PC-3 (cell line): ENCODE data around the gene TXK. TPM values are rescaled to one million over a fixed set of nuclear protein-coding genes. Genes with fewer than 3 reads are reported as not detected.

ENCODE experiments used
- ATAC-seq: fragments of 200-7000 bp; cut with Tn5 transposase; 2 replicates; pipeline ENCODE4 v1.9.1; 2020; ENCODE audit warnings: mild to moderate bottlenecking, moderate library complexity
- BruUV-seq: library from RNA; stranded (reverse); fragments of 400-500 nt; replicated peaks from 2 replicates; lab custom pipeline; 2021; lab: Mats Ljungman, UMichigan
- CTCF ChIA-PET: fragments of 300-600 bp; sonication (Branson Sonifier 250); formaldehyde crosslinking; loops from one replicate; lab custom pipeline; 2022; ENCODE audit warnings: antibody characterized with exemption; lab: Charles Lee
- POLR2A ChIA-PET: fragments of 300-600 bp; sonication (Branson Sonifier 250); formaldehyde crosslinking; loops from one replicate; lab custom pipeline; 2022; ENCODE audit warnings: antibody characterized with exemption; ENCODE audit not compliant: unreplicated experiment; lab: Charles Lee
- DNase-seq: peaks from one replicate; pipeline ENCODE4 v3.0.0-alpha.2; 2015
- H2AFZ ChIP-seq: fragments of 300-600 bp; sonication (generic); 2 replicates; pipeline ENCODE4 v1.6.0; 2016; ENCODE audit warnings: antibody characterized with exemption, low read length
- H3F3A ChIP-seq: fragments of 300-600 bp; sonication (generic); one replicate; pipeline ENCODE4 v1.6.0; 2017; ENCODE audit warnings: antibody characterized with exemption, low read length, control low read depth, mild to moderate bottlenecking; ENCODE audit not compliant: unreplicated experiment
- H3K27ac ChIP-seq: fragments of 300-600 bp; sonication (generic); 2 replicates; pipeline ENCODE4 v1.5.1; 2016; ENCODE audit warnings: mild to moderate bottlenecking, low read length
- H3K27me3 ChIP-seq: fragments of 300-600 bp; sonication (generic); 2 replicates; pipeline ENCODE4 v1.6.1; 2016; ENCODE audit warnings: low read length, mixed read lengths
- H3K36me3 ChIP-seq: fragments of 300-600 bp; sonication (generic); 2 replicates; pipeline ENCODE4 v1.6.1; 2016; ENCODE audit warnings: low read depth, mixed run types, low read length, mixed read lengths
- H3K4me1 ChIP-seq: fragments of 300-600 bp; sonication (generic); 2 replicates; pipeline ENCODE4 v1.5.1; 2016; ENCODE audit warnings: low read length; ENCODE audit not compliant: insufficient read depth
- H3K4me2 ChIP-seq: fragments of 300-600 bp; sonication (generic); 2 replicates; pipeline ENCODE4 v1.6.0; 2016; ENCODE audit warnings: low read length
- H3K4me3 ChIP-seq: fragments of 300-600 bp; sonication (generic); 2 replicates; pipeline ENCODE4 v1.5.1; 2016; ENCODE audit warnings: mild to moderate bottlenecking, low read length, mixed read lengths
- H3K79me2 ChIP-seq: fragments of 300-600 bp; sonication (generic); 2 replicates; pipeline ENCODE4 v1.6.1; 2017; ENCODE audit warnings: low read length, mixed read lengths
- H3K9ac ChIP-seq: fragments of 300-600 bp; sonication (generic); 2 replicates; pipeline ENCODE4 v1.6.0; 2016; ENCODE audit warnings: mild to moderate bottlenecking, low read length
- H3K9me2 ChIP-seq: fragments of 300-600 bp; sonication (generic); replicated peaks from 2 replicates; pipeline ENCODE4 v1.6.1; 2016; ENCODE audit warnings: mixed run types, low read length, mixed read lengths
- H3K9me3 ChIP-seq: fragments of 300-600 bp; sonication (generic); 2 replicates; pipeline ENCODE4 v1.6.1; 2016; ENCODE audit warnings: low read length, mixed read lengths
- H4K20me1 ChIP-seq: fragments of 300-600 bp; sonication (generic); 2 replicates; pipeline ENCODE4 v1.6.1; 2016; ENCODE audit warnings: low read length, mixed read lengths
- CTCF ChIP-seq: fragments of 300-600 bp; sonication (generic); conservative IDR thresholded peaks from 2 replicates; pipeline ENCODE4 v1.5.1; 2017; ENCODE audit warnings: antibody characterized with exemption, low read depth, mild to moderate bottlenecking, low read length
- EZH2 ChIP-seq: fragments of 300-600 bp; sonication (generic); IDR thresholded peaks from one replicate; pipeline ENCODE4 v1.6.1; 2017; ENCODE audit warnings: antibody characterized with exemption, mild to moderate bottlenecking, low read length; ENCODE audit not compliant: unreplicated experiment
- EZH2phosphoT487 ChIP-seq: fragments of 300-600 bp; sonication (generic); IDR thresholded peaks from 2 replicates; pipeline ENCODE4 v1.6.1; 2018; ENCODE audit warnings: mild to moderate bottlenecking, antibody characterized with exemption, low read length, borderline replicate concordance
- intact Hi-C: fragments of 100-400 bp; cut with micrococcal nuclease; formaldehyde crosslinking; loops from 2 replicates; pipeline ENCODE4 v1.9.0; 2023
- total RNA-seq: library from RNA; depleted of rRNA; stranded (reverse); fragments of >200 nt; gene quantifications from 2 replicates; pipeline ENCODE4 v1.2.3, GENCODE V29; 2014

The TXK gene
- total RNA-seq, 1 experiment from 2014 or later = 2.6 TPM

- Histone ChIP-seq H3K36me3 (no peaks in the 10 kb centered on the region), H3K9me2 (no peaks in the 10 kb centered on the region), H3F3A (no peaks in the 10 kb centered on the region), H3K79me2 (no peaks in the 10 kb centered on the region), H3K27ac (no peak overlapping the region), H3K27me3 (no peaks in the 10 kb centered on the region), H3K4me3 (no peak overlapping the region), H3K9ac (no peak overlapping the region), H3K9me3 (no peaks in the 10 kb centered on the region), H3K4me1 (peaks cover 31% of the 10 kb centered on the region), H4K20me1 (no peaks in the 10 kb centered on the region), H2AFZ (no peak overlapping the region), H3K4me2 (no peak overlapping the region)
- peak; percentile 39 for DNase-seq
- CTCF ChIA-PET = no interaction called here
- BruUV-seq = no TSS peak
- POLR2A ChIA-PET = no interaction called here
- intact Hi-C loops = no loop called here
- no peak for TF ChIP-seq EZH2
- TF ChIP-seq EZH2phosphoT487 = no peak
- 0 out of 2 replicates have a peak, but pooled peaks have one; percentile 18 for TF ChIP-seq CTCF
- no peak for ATAC-seq
Observed at GRCh38 chr4:48071191-48071590, 62.9 kb downstream of the TXK start.

GRCh38 chr4:48069026-48069425, 65.0 kb downstream of the TXK start:
- CTCF ChIA-PET = no interaction called here
- Histone ChIP-seq H3K4me1 (peaks cover 15% of the 10 kb centered on the region), H3K79me2 (no peaks in the 10 kb centered on the region), H3K36me3 (no peaks in the 10 kb centered on the region), H3K27me3 (no peaks in the 10 kb centered on the region), H2AFZ (no peak overlapping the region), H3K9ac (no peak overlapping the region), H3K4me3 (no peak overlapping the region), H3F3A (no peaks in the 10 kb centered on the region), H3K4me2 (no peak overlapping the region), H3K9me2 (no peaks in the 10 kb centered on the region), H3K9me3 (no peaks in the 10 kb centered on the region), H4K20me1 (no peaks in the 10 kb centered on the region), H3K27ac (no peak overlapping the region)
- intact Hi-C loops = no loop called here
- no peak for DNase-seq
- ATAC-seq = no peak
- no TSS peak for BruUV-seq
- TF ChIP-seq CTCF (no peak), EZH2 (no peak), EZH2phosphoT487 (no peak)
- POLR2A ChIA-PET = no interaction called here

GRCh38 chr4:48068182-48068581, 65.9 kb downstream of the TXK start:
- POLR2A ChIA-PET = no interaction called here
- H3K4me3 ChIP-seq = no peak overlapping the region
- no peak for ATAC-seq
- intact Hi-C loops = no loop called here
- no peaks in the 10 kb centered on the region for H3K36me3 ChIP-seq
- H3F3A ChIP-seq = no peaks in the 10 kb centered on the region
- no peaks in the 10 kb centered on the region for H3K9me3 ChIP-seq
- H2AFZ ChIP-seq = no peak overlapping the region
- H3K9ac ChIP-seq = no peak overlapping the region
- BruUV-seq = no TSS peak
- no peak for TF ChIP-seq EZH2phosphoT487
- no peak overlapping the region for H3K27ac ChIP-seq
- no peak for DNase-seq
- H4K20me1 ChIP-seq = no peaks in the 10 kb centered on the region
- peaks cover 8% of the 10 kb centered on the region; the same call in 1 of the 2 replicates for H3K4me1 ChIP-seq
- H3K9me2 ChIP-seq = no peaks in the 10 kb centered on the region
- CTCF ChIA-PET = no interaction called here
- no peaks in the 10 kb centered on the region for H3K27me3 ChIP-seq
- no peak overlapping the region for H3K4me2 ChIP-seq
- no peaks in the 10 kb centered on the region for H3K79me2 ChIP-seq
